Mesothelial cell of epicardium (in vitro differentiated cells): ENCODE results near the gene HTRA3. TPM values are rescaled to one million over a fixed set of nuclear protein-coding genes. Genes with fewer than 3 reads are reported as not detected.

Source experiments
- DNase-seq, 2 experiments: peaks; one replicate each; pipeline ENCODE4 v3.0.0; 2021; ENCODE audit warnings: low spot score in 2 of 2; ENCODE audit not compliant: unreplicated experiment in 2 of 2
- H3K27ac Mint-ChIP-seq: 2 replicates; pipeline ENCODE4 v1.8.0; 2021; ENCODE audit warnings: mixed read lengths
- H3K27me3 Mint-ChIP-seq: 2 replicates; pipeline ENCODE4 v1.8.0; 2021; ENCODE audit warnings: low read depth, mixed read lengths
- H3K36me3 Mint-ChIP-seq: 2 replicates; pipeline ENCODE4 v1.8.0; 2021; ENCODE audit warnings: mixed read lengths
- H3K4me1 Mint-ChIP-seq: 2 replicates; pipeline ENCODE4 v1.8.0; 2021; ENCODE audit warnings: mixed read lengths
- H3K4me3 Mint-ChIP-seq: 2 replicates; pipeline ENCODE4 v1.8.0; 2021; ENCODE audit warnings: mild to moderate bottlenecking, moderate library complexity, mixed read lengths
- H3K9me3 Mint-ChIP-seq: 2 replicates; pipeline ENCODE4 v1.8.0; 2021; ENCODE audit warnings: mixed read lengths
- CTCF ChIP-seq: fragments of 200-600 bp; sonication (generic); IDR thresholded peaks from one replicate; pipeline ENCODE4 v1.5.0; 2021; ENCODE audit warnings: antibody characterized with exemption; ENCODE audit not compliant: unreplicated experiment
- total RNA-seq: library from RNA; stranded (reverse); gene quantifications from 3 replicates; pipeline ENCODE4 v1.2.1, GENCODE V29; 2021

HTRA3 gene
- total RNA-seq, 1 donor from 2014 or later = 26.2 TPM

DNA sequence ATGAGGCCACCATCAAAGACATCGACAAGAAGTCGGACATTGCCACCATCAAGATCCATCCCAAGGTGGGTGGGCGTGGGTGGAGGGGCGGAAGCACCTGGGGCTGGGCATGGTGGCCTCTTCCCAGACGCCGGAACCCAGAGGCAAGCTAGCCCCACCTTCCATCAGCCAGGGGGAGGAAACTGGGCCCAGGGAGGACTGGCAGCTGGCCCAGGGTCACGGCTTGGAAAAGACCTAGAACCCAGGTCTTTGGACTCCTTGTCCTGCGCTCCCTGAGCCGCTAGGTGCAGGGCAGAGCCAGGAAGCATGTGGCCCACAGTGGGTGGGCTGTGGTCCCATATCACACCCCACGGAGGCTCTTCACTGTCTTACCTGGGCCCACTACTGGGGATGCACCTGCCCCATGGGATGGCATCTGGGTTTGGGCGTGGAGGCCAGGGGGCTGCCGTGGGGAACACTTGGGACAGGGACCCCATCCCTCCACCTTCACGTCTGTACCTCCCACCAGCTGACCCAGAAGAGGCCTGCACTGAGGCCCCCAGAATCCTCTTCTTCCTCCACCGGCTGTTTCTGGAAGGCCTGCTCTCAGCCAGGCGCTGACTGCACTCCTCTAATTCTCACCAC is 17.3 kb downstream of the HTRA3 start:
- Mint-ChIP-seq H3K27me3 (no peaks in the 10 kb centered on the region), H3K9me3 (no peaks in the 10 kb centered on the region), H3K4me3 (no peak overlapping the region), H3K36me3 (no peaks in the 10 kb centered on the region), H3K4me1 (peaks cover 5% of the 10 kb centered on the region), H3K27ac (no peak overlapping the region)
- DNase-seq = no peak
- TF ChIP-seq CTCF = no peak

DNA sequence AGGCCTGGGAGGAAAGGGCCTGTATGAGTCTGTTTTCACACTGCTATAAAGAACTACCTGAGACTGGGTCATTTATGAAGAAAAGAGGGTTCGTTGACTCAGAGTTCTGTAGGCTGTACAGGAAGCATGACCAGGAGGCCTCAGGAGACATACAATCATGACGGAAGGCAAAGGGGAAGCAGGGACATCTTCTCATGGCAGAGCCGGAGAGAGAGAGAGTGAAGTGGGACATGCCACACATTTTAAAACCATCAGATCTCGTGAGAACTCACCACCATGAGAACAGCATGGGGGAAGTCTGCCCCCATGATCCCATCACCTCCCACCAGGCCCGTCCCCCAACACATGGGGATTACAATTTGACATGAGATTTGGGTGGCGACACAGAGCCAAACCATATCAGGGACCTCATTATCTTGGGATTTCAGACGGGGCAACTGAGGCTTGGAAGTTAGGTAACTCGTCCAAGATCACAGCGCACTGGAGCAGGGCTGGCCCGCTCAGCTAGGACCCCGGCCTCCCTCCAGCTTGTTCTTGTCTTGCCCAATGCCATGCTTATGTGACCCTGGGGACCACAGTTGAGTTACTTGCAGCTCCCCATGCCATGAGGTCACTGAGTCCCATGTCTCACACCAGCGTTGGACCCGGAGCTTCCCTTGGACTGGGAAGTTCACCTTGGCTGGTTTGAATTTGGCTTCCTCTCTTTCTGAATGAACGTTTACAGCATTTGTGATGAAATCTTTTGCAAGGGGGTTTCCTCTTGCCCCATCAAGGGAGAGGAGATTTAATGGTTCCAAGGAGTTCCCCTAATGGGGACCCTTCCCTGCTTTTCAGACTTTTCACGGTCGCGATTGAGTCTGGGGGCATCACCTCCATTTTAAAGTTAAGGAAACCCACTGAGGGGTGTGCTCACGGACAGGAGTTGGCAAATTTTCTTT is 18.1 kb downstream of the HTRA3 start:
- no peak for DNase-seq
- TF ChIP-seq CTCF = no peak

DNA sequence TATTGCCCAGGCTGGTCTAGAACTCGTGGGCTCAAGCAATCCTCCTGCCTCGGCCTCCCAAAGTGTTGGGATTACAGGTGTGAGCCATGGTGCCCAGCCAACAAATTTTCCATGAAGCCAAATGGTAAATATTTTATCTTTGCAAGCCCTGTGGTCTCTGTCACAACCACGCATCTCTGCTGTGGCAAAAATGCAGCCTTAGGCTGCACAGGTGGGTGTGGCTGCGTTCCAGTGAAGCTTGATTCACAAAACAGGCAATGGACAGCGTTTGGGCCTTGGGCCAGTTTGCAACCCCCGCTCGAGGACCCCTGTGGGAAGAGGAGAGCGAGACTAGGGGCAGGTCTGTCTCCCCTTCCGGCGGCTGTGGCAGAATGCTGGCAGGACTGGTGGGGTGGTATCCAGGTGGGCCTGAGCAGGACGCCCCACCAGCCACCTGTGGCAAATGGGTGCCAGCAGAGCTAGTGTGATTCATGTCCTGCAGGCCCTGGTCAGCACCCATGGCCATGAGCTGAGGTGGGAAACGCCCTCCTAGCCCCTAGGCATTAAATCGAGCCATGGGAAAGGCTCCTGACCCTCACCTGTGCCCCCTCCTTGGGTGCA is 19.7 kb downstream of the HTRA3 start:
- Mint-ChIP-seq H3K36me3 (no peaks in the 10 kb centered on the region), H3K4me1 (no peaks in the 10 kb centered on the region), H3K27me3 (no peaks in the 10 kb centered on the region), H3K27ac (no peak overlapping the region), H3K9me3 (no peaks in the 10 kb centered on the region), H3K4me3 (no peak overlapping the region)
- no peak for DNase-seq
- no peak for TF ChIP-seq CTCF

More for the DNA sequence above, 18.1 kb downstream of the HTRA3 start:
- no peak overlapping the region for H3K27ac Mint-ChIP-seq
- H3K4me3 Mint-ChIP-seq = no peak overlapping the region
- no peaks in the 10 kb centered on the region for H3K36me3 Mint-ChIP-seq
- H3K9me3 Mint-ChIP-seq = no peaks in the 10 kb centered on the region
- peaks cover 5% of the 10 kb centered on the region for H3K4me1 Mint-ChIP-seq
- H3K27me3 Mint-ChIP-seq = no peaks in the 10 kb centered on the region

DNA sequence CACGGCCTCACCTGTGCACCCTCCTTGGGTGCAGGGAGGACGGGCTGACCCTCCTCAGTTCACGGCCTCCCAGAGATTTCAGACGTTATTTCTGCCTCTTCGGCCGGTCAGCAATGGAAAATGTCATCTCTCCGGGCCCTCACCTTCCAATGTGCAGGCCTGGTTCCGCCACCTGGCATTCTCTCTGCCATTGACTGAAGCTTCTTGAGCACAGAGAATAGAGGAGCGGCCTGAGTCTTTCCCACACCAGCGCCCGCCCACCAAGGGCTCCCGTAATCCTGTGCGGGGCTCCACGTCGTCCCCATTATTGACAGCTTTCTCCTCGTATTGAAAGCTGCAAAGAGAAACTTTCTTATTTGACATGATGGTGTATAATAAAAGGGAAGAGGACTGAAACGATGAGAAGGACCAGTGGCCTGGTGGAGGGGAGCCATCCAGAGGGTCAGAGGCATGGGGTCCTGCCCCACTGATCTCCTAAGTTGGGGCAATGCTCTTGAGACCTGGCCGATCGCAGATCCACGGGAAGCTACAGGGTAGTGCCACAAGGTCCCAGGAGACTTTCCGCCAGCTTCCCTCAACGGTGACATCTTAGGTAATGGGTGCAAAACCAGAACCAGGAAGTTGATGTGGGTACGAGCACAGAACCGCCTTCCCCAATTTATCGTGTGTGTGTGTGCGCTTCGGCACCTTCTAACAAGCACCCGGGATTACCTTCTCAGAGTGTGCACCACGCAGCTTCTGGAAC is 20.6 kb downstream of the HTRA3 start:
- H3K27ac Mint-ChIP-seq = no peak overlapping the region
- H3K27me3 Mint-ChIP-seq = no peaks in the 10 kb centered on the region
- H3K36me3 Mint-ChIP-seq = peaks cover 5% of the 10 kb centered on the region
- peaks cover 5% of the 10 kb centered on the region for H3K9me3 Mint-ChIP-seq
- TF ChIP-seq CTCF = no peak
- no peaks in the 10 kb centered on the region for H3K4me1 Mint-ChIP-seq
- no peak overlapping the region for H3K4me3 Mint-ChIP-seq
- DNase-seq = no peak

GRCh38 chr4:8290701-8290970 is 21.1 kb downstream of the HTRA3 start:
- no peak overlapping the region for H3K4me3 Mint-ChIP-seq
- DNase-seq = no peak
- H3K27me3 Mint-ChIP-seq = no peaks in the 10 kb centered on the region
- no peak overlapping the region for H3K27ac Mint-ChIP-seq
- H3K4me1 Mint-ChIP-seq = no peaks in the 10 kb centered on the region
- H3K36me3 Mint-ChIP-seq = peaks cover 5% of the 10 kb centered on the region
- peaks cover 5% of the 10 kb centered on the region for H3K9me3 Mint-ChIP-seq
- TF ChIP-seq CTCF = no peak
